Measurements from ENCODE around the gene RXFP1. TPM values are rescaled to one million over a fixed set of nuclear protein-coding genes. Genes with fewer than 3 reads are reported as not detected.
"Not testable (repeated sequence)": the region's sequence is repeated elsewhere in the genome, so short reads cannot be mapped to it uniquely, and the experiment has no call there.

Gene RXFP1
- polyA plus RNA-seq, 4 donors: 0.32 to 0.50 (median 0.35) TPM

- DNase-seq (ENCODE audit: low read depth in 4 of 4, low spot score in 3 of 4): no peak
Measured at GRCh38 chr4:158605393-158605792, 83.7 kb downstream of the RXFP1 start.

- no peak for DNase-seq (ENCODE audit: low read depth in 4 of 4, low spot score in 3 of 4)
Measured at GRCh38 chr4:158606969-158607368, 85.3 kb downstream of the RXFP1 start.

- no peak for DNase-seq (ENCODE audit: low read depth in 4 of 4, low spot score in 3 of 4)
Measured at GRCh38 chr4:158609116-158609515, 87.4 kb downstream of the RXFP1 start.

GRCh38 chr4:158610790-158611189, 89.1 kb downstream of the RXFP1 start:
- DNase-seq (ENCODE audit: low read depth in 4 of 4, low spot score in 3 of 4): no peak

- no peak for DNase-seq (ENCODE audit: low read depth in 4 of 4, low spot score in 3 of 4)
Measured at GRCh38 chr4:158613046-158613445, 91.4 kb downstream of the RXFP1 start.

- no peak for DNase-seq (ENCODE audit: low read depth in 4 of 4, low spot score in 3 of 4)
Measured at GRCh38 chr4:158617956-158618355, 96.3 kb downstream of the RXFP1 start.

- no peak for DNase-seq (ENCODE audit: low read depth in 4 of 4, low spot score in 3 of 4)
Measured at GRCh38 chr4:158621729-158622128, 100.0 kb downstream of the RXFP1 start.

- DNase-seq (ENCODE audit: low read depth in 4 of 4, low spot score in 3 of 4): no peak
Measured at GRCh38 chr4:158622251-158622650, 100.6 kb downstream of the RXFP1 start.

- peak; percentile 12 to 32 (median 26) for DNase-seq (ENCODE audit: low read depth in 4 of 4, low spot score in 3 of 4)
Measured at GRCh38 chr4:158624889-158625478, 103.3 kb downstream of the RXFP1 start.

- DNase-seq (ENCODE audit: low read depth in 4 of 4, low spot score in 3 of 4): no peak
Measured at GRCh38 chr4:158625544-158625943, 103.9 kb downstream of the RXFP1 start.

GRCh38 chr4:158630893-158631292, 109.2 kb downstream of the RXFP1 start:
- DNase-seq (ENCODE audit: low read depth in 4 of 4, low spot score in 3 of 4): no peak

- DNase-seq (ENCODE audit: low read depth in 4 of 4, low spot score in 3 of 4): no peak
Measured at GRCh38 chr4:158636619-158637018, 114.9 kb downstream of the RXFP1 start.

- no peak for DNase-seq (ENCODE audit: low read depth in 4 of 4, low spot score in 3 of 4)
Measured at GRCh38 chr4:158644356-158644755, 122.7 kb downstream of the RXFP1 start.

GRCh38 chr4:158644760-158645159, 123.1 kb downstream of the RXFP1 start:
- no peak for DNase-seq (ENCODE audit: low read depth in 4 of 4, low spot score in 3 of 4)

- no peak for DNase-seq (ENCODE audit: low read depth in 4 of 4, low spot score in 3 of 4)
Measured at GRCh38 chr4:158649111-158649680, 127.5 kb downstream of the RXFP1 start.

GRCh38 chr4:158652920-158653319, 131.2 kb downstream of the RXFP1 start:
- DNase-seq (ENCODE audit: low read depth in 4 of 4, low spot score in 3 of 4): no peak

- no peak for DNase-seq (ENCODE audit: low read depth in 4 of 4, low spot score in 3 of 4)
Measured at GRCh38 chr4:158656439-158656838, 134.8 kb downstream of the RXFP1 start.

GRCh38 chr4:158657291-158657690, 135.6 kb downstream of the RXFP1 start:
- DNase-seq (ENCODE audit: low read depth in 4 of 4, low spot score in 3 of 4): no peak

GRCh38 chr4:158663255-158663654, 141.6 kb downstream of the RXFP1 start:
- not testable (repeated sequence) for DNase-seq (ENCODE audit: low read depth in 4 of 4, low spot score in 3 of 4)

GRCh38 chr4:158663707-158664625, 142.3 kb downstream of the RXFP1 start:
- DNase-seq (ENCODE audit: low read depth in 4 of 4, low spot score in 3 of 4): not testable (repeated sequence)

GRCh38 chr4:158664806-158665205, 143.1 kb downstream of the RXFP1 start:
- DNase-seq (ENCODE audit: low read depth in 4 of 4, low spot score in 3 of 4): no peak

- no peak for DNase-seq (ENCODE audit: low read depth in 4 of 4, low spot score in 3 of 4)
Measured at GRCh38 chr4:158666892-158667291, 145.2 kb downstream of the RXFP1 start.

All from right renal pelvis (tissue), 4 donors.